Measurements from ENCODE around the gene EREG.

- TF ChIP-seq CTCF (IDR thresholded peaks at IDR 0.05) = no peak
- TF ChIP-seq EZH2 (IDR thresholded peaks at IDR 0.05; ENCODE audit: borderline replicate concordance, insufficient read depth, low read depth, low read length, poor library complexity, severe bottlenecking) = no peak
Measured at GRCh38 chr4:74397748-74398426, 32.9 kb downstream of the EREG start.
